Measurements from ENCODE around the gene CC2D1B.

CC2D1B gene

DNA sequence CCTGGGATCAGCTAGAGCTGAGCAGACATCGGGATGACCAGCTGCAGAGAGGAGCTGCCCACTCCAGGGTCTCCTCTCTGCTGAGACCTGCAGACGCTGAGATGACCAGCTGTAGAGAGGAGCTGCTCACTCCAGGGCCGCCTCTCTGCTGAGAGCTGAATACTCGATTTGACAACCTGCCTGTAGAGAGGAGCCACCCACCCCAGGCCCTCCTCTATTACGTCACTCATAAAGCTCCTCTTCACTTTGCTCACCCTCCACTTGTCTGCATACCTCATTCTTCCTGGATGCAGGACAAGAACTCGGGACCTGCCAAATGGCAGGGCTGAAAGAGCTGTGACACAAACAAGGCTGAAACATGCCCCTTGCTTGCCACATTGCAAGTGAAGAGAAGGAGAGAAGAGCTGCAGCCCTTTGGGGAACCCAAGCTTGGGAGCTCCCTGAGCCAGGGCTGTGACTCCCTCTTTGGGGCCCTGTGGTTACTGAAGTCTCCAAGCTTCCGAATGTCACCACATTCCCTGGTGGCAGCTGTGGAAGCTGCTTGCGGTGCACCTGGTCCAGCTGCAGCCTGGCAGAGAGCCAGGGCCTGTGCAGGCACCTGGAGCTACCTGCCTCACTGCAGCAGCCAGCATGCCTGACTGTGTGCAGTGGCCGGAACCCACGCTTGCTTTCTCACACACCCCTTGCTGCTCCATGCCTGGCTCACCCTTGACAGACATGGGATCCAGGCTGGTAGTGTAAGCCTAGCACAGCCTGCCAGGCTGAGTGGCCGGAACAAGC is 59.6 kb downstream of the CC2D1B start:
- H3K4me3 ChIP-seq (ENCODE audit: control insufficient read depth, low read depth, low read length): no peak overlapping the region
- TF ChIP-seq CTCF (conservative IDR thresholded peaks at IDR 0.05; ENCODE audit: control insufficient read depth, insufficient read depth, low read depth, low read length): no peak
- no peak for DNase-seq (ENCODE audit: low read depth)

- DNase-seq (ENCODE audit: low read depth): no peak
- TF ChIP-seq CTCF (conservative IDR thresholded peaks at IDR 0.05; ENCODE audit: control insufficient read depth, insufficient read depth, low read depth, low read length): no peak
- no peak overlapping the region for H3K4me3 ChIP-seq (ENCODE audit: control insufficient read depth, low read depth, low read length)
These were observed 60.4 kb downstream of the CC2D1B start for GRCh38 chr1:52305417-52306226.

All from fibroblast of mammary gland (primary cell).